ENCODE results near the gene PPM1L.

The PPM1L gene

DNA sequence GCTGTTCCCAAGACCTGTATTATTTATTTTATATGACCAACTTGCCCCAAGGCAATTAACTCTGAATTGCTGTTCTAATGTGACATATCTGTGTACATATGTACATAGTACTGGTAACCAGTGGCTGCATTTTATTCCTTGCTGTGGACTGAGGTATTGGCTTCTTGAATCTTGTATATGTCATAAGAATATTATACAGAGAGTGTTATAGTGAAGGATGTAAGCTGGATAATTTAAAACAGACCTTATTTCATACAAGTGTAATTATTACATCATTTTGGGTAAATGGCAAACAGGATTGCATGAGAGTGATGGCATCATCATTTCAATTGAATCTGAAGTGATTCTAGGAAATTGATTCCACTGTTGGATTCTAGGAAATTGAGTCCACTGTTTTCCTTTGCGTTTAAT, 316.2 kb downstream of the PPM1L start:
- in situ Hi-C loops (cut with HindIII; ENCODE audit: low sequenced_read_pairs), result no loop called here

DNA sequence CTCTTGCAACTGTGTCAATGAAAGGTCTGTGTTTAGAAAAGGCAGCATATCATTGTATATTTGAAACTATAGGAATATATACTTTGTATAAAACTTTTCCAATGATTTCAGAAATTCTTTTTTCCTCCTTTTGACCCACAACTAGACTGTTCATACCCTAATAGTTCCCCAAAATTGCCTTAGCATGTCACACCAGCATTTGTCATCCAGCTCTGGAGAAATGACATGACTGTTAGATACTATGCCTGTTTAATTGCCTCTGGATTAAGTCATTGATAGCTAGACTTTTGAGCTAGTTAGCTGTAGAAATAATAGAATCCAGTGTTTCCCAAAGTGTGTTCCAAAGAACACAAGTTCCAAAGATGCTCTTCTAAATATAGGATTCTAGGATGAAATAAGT, 316.7 kb downstream of the PPM1L start:
- in situ Hi-C loops (cut with HindIII; ENCODE audit: low sequenced_read_pairs), result no loop called here

DNA sequence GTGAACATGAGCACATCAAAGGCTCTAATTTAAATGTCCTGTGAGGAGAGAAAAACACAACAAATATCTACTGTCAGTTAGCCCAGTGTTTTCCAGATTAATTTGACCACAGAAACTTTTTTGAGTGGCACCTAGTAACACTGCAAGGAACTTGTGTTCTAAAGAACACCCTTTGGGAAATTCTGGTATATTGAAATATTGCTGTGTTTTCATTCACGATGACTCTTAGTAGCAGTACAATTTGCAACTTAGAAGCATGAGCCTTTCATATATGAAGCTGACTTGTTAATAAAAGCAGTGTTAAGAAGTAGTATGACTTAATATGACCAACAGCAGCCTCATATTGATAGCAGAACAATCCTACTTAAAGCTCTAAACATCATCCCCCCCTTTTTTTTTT, 317.1 kb downstream of the PPM1L start:
- in situ Hi-C loops (cut with HindIII; ENCODE audit: low sequenced_read_pairs), result no loop called here

DNA sequence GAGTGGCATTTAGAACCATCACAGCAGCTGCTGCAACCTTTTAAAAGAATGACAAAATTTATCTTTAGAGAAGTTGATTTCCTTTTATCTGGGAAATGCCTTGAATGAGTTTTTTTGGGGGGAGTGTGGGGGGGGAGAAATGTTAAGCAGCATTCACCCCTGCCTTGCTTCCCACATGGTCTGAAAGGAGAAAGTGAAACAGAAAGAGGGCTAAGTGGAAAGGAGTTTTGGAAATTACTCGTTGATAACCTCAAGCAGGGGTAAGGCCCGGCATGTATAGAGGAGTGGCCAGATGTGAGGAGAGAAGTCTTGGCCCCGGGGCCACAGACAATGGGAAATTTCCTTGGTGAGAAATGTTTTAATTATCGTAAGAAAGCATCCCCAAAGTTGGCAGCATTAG, 325.6 kb downstream of the PPM1L start:
- in situ Hi-C loops (cut with HindIII; ENCODE audit: low sequenced_read_pairs), result no loop called here

DNA sequence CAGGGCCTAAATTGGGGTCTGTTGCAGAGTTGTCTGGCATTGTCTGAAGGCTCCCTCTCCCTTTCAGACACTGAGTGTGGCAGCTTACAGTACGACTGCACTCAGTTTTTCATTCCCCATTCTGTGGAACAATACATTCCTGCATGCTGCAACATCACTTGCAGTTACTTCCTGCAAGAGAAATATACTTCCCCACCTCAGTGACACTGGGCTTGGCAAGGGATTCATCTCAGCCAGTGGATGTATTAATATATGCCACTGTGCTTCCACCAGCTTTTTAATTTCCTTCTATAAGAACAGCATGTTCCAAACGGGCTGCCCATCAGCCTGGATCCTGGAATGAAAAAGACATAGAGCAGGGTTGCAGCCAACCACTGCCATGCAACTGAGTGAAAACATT, 326.0 kb downstream of the PPM1L start:
- in situ Hi-C loops (cut with HindIII; ENCODE audit: low sequenced_read_pairs), result no loop called here

DNA sequence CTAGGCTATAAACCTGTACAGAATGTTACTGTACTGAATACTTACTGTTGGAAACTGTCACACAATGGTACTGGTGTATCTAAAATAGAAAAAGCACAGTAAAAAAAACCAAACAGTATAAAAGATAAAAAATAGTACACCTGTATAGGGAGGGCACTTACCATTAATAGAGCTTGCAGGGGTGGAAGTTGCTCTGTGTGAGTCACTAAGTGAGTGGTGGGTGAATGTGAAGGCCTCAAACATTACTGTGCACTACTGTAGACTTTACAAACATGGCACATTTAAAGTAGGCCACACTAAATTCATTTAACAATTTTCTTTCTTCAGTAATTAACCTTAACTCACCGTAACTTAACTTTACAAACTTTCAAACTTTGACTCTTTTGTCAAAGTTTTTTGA, 327.1 kb downstream of the PPM1L start:
- in situ Hi-C loops (cut with HindIII; ENCODE audit: low sequenced_read_pairs), result no loop called here

DNA sequence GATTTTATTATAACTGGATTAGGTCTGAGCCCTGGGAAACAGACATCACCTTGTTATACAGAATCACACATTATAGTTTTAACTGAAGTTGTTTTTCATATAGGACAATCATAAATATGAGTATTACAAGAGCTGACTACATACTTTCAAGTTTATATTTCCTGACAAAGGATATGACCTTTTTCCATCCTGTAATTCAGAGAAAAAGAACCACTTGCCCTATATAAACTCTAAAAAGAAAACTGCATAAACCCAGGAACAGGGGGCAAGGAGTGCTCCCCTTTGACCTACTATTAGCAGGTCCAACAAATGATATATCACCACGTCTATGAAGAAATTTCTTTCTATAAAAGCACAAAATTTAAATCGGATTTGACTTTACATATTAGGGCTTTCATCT, 328.2 kb downstream of the PPM1L start:
- in situ Hi-C loops (cut with HindIII; ENCODE audit: low sequenced_read_pairs), result no loop called here

DNA sequence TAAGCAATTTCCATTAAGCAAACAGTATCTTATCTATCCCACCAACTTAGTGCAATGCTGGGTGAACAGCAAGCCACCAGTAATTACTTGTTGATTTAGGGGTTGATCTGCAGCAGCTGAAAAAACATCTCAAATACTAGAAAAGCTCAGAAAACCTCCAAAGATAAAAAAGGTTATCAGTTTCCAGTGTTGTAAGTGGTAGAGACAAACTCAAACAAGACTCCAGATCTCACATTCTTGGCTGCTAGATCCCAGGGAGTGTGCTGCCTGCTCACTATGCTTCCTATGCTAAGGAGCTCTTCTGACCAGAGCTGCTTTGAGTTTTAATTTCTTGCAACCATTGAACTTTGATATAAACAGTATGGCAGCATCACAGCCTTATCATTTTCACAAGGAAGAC, 337.9 kb downstream of the PPM1L start:
- in situ Hi-C loops (cut with HindIII; ENCODE audit: low sequenced_read_pairs), result no loop called here

DNA sequence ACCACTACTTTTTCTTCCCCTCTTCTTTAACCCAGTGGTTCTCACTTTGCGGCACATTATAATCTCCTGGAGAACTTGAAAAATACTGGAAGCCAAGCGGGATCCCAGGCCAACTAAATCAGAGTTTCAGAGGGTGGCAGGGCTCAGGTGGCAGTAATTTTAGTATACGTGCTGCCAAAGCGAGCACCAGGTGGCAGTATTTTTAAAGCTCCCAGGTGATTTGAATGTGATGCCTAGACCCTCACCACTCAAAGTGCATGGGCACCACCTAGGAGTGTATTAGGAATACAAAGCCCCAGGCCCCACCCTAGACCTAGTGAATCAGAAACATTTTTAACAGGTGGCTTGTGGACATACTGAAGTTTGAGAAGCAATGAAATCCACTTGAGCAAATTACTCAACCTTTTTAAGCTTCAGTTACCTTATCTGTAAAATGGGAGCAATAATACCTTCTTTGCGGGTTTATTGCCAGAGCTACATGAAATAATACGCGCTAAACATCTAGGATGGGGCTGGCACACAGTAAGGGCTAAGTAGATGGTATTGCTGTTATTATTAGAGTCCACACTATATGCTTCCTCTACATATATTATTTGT, 340.8 kb downstream of the PPM1L start:
- in situ Hi-C loops (cut with HindIII; ENCODE audit: low sequenced_read_pairs), result no loop called here

DNA sequence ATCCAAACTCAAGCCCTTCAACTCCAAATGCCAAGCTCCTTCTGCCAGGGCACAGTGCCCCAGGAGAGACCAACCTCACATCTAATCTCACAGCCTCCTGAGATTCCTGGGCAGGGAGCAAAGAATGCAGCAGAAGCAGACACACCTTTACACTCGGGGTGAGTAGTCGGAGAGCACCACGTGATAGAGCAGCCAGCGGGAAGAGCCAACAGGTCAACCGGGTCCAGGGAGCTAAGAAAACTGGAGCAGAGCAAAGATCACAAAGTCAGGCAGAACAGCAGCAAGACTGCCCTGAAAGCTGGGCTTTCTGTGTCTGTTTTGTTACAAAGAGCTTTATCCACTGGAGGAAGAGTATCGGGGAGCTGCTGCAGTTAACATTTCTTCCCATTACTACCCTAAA, 345.0 kb downstream of the PPM1L start:
- in situ Hi-C loops (cut with HindIII; ENCODE audit: low sequenced_read_pairs), result no loop called here

DNA sequence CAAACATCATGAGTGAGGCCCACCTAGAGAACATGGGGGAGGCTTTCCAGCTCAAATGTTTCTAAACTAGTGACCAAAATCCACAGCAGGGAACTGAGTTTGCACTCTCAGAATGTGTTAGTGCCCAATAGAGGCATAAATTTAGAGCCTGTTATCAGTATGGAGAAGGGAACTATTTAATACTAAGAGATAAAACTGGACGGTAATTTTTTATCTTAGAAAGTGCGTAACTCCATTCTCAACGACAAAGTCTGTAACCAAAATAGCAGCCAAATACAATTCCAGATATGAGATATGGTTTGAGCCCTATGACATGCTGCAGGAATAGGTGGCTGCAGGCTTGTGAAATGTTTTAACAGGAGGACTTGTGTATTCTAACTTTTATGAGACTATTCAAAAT, 345.6 kb downstream of the PPM1L start:
- in situ Hi-C loops (cut with HindIII; ENCODE audit: low sequenced_read_pairs), result no loop called here

DNA sequence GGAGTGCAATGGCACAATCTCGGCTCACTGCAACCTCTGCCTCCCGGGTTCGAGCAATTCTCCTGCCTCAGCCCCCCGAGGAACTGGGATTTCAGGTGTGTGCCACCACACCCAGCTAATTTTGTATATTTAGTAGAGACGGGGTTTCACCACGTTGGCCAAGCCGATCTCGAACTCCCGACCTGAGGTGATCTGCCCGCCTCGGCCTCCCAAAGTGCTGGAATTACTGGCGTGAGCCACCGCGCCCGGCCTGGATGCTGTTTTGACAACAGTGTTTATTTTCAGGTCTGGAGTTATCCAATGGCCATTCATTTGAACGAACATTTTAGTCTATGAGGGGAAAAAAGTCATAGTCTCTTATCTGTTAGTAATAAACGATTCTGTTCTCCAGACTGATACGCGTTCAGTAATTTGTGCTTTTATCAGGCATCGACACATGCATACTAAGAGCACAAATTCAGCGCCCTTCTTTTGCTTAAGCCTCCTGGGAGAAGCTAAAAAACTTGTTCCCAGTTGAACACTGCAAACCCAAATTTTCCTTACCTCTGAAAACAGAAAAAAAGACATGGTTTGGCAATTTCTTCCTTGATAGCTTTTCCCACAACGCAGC, 347.9 kb downstream of the PPM1L start:
- in situ Hi-C loops (cut with HindIII; ENCODE audit: low sequenced_read_pairs), result no loop called here

DNA sequence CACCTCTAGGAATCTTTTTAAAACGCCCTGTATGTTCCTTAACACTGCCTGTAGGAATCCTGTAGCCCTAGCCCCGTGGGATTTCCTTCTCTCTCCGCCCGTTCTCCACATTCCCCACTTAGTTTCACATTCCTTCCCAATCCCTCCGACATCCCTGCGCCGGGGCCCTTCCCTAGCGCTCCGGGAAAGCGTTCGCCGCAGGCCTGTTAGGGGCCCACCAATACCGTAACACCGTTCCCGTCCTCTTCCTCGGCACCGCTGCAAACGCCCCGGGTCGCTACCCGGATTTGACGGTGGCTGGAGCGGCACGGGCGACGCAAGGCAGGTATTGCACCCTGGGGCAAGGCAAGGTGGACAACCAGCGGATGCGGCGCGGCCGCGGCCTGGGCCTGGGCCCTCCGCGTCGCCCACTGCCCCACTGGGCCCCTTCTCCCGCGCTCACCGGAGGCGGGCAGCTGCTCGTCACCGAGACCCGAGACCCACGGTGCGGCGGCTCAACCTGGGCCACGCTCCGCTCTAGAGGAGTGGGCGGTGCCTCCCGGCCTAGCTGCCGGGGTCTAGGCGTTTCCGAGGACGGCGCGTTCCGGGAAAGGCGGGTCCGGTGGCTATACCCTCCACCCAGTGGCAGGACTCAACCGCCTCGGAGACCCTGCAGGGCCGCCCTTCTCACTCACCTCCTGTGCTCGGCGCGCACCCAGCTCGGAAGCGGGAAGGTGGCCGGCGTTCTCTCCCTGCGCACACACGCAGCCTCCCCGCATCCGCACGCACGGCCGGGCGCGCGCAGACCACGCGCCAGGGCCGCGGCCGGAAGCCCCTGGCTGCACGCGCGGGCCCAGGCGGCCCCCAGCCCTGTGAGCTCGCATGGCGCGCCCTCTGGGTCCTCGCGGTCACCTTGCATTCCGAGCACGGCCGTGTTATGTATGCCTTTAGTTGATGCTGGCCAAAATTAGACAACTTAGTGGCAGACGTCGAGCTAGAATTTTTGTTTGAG, 348.8 kb downstream of the PPM1L start, which contains the start of gene B3GALNT1:
B3GALNT1 (minus strand) TSS at position 789 of the 991 bp plus-strand sequence. CDS start 18,595 bp downstream, outside the sequence.
- in situ Hi-C loops (cut with HindIII; ENCODE audit: low sequenced_read_pairs), result no loop called here

DNA sequence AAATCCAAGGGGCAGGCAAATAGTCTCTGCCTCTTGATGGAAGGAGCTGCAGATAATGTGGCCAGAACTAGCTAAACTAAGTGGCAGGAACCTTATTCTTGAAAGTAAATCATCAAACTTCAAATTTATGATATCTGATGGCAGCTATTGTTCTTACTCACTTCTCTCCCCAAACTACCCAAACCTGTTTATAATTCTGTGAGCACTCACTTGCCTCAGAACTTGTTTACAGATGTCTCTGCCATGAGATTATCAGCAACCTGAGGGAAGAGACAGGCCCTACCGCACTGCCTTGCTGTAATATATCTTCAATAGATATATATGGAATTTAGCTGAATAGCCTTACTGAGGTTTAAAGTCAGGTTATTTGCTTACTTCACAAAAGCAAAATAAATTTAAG, 351.3 kb downstream of the PPM1L start:
- in situ Hi-C loops (cut with HindIII; ENCODE audit: low sequenced_read_pairs), result no loop called here

DNA sequence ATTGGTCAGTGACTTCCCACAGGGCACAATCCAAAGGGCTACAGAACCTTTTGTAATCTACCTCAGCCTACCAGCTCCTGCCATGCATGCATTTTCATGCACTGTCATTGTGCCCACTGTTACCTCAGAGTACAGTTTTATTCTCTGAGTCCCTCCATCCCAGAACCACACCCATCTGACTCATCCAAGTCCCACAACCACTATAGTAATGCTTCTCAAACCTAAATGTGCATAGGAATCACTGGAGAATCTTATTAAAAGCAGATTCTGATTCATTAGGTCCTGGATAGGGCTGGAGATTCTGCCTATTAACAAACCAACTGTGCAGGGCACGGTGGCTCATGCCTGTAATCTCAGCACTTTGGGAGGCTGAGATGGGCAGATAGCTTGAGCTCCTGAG, 352.8 kb downstream of the PPM1L start:
- in situ Hi-C loops (cut with HindIII; ENCODE audit: low sequenced_read_pairs), result no loop called here

DNA sequence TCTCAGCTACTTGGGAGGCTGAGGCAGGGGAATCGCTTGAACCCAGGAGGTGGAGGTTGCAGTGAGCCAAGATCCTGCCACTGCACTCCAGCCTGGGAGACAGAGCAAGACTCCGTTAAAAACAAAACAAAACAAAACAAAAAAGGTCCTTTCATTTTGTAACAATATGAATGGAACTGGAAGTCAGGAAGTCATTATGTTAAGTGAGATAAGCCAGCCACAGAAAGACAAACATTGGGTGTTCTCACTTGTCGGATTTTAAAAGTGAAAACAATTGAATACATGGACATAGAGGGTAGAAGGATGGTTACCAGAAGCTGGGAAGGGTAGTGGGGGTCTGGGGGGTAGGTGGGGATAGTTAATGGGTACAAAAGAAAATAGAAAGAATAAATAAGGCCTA, 361.6 kb downstream of the PPM1L start:
- in situ Hi-C loops (cut with HindIII; ENCODE audit: low sequenced_read_pairs), result no loop called here

DNA sequence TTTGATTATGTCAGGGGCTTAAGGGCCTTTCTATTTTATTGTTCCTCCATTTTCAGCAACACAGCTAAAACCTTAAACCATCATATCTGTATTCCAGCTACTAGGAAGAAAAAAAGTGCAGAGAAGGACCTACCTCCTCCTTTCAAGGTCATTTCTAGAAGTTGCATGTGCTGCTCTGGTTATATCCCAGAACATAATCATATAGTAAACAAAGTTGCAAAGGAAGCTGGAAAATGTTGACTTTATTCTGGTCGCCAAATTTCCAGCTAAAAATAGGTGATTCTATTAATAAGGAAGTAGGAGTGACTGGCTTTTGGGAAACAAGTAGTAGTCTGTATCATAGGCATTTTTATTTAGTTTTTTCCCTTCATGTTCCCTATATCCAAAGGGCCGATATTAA, 370.5 kb downstream of the PPM1L start:
- in situ Hi-C loops (cut with HindIII; ENCODE audit: low sequenced_read_pairs), result no loop called here

Data from endothelial cell of hepatic sinusoid (primary cell).